Measurements from ENCODE around the gene RFLNA. TPM values are rescaled to one million over a fixed set of nuclear protein-coding genes. Genes with fewer than 3 reads are reported as not detected.

RFLNA gene
- total and polyA plus RNA-seq, 2 experiments from 2014 or later = 3.9 to 20.4 TPM

DNA sequence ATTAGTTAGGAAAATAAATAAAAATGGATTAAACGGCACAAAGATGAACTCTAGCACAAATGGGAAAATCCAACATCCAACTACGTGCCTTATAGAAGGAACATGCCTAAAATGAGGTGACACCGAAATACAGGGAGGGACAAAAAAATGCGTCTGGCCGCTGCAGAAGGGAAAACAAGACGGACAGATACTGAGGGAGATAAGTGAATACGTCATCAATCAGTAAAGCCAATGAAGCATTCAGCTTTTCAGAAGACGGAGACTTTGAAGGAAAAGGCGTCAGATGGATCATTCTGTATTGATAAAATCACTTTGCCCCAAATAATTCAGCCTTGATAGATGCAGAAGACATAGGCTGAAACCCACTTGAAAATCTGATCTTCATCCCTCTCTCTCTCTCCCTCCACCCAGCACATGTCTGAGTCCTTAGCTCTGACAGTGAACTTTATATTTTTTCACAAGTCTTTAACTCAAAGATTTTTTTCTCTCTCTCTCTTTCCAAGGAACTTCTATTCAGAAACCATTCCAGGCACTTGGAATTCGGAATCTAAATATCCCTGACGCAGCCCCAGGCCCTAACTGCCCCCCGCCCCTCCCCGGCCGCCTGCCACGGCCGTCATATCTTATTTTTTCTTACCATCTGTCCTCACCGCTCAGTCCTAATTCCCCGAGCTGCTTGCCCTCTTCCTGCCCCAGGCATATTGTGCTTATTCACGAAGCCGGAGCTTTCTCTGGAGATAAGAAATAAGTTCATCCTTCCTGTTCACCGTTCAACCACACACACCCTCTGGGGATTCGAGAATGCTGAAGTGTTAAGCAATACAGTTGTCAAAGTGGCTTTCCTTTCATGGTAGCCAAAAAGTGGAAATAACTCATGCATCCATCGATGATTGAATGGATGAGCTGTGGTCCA, 35.5 kb upstream of the RFLNA start (continued):
- TF ChIP-seq, protein P1, sequence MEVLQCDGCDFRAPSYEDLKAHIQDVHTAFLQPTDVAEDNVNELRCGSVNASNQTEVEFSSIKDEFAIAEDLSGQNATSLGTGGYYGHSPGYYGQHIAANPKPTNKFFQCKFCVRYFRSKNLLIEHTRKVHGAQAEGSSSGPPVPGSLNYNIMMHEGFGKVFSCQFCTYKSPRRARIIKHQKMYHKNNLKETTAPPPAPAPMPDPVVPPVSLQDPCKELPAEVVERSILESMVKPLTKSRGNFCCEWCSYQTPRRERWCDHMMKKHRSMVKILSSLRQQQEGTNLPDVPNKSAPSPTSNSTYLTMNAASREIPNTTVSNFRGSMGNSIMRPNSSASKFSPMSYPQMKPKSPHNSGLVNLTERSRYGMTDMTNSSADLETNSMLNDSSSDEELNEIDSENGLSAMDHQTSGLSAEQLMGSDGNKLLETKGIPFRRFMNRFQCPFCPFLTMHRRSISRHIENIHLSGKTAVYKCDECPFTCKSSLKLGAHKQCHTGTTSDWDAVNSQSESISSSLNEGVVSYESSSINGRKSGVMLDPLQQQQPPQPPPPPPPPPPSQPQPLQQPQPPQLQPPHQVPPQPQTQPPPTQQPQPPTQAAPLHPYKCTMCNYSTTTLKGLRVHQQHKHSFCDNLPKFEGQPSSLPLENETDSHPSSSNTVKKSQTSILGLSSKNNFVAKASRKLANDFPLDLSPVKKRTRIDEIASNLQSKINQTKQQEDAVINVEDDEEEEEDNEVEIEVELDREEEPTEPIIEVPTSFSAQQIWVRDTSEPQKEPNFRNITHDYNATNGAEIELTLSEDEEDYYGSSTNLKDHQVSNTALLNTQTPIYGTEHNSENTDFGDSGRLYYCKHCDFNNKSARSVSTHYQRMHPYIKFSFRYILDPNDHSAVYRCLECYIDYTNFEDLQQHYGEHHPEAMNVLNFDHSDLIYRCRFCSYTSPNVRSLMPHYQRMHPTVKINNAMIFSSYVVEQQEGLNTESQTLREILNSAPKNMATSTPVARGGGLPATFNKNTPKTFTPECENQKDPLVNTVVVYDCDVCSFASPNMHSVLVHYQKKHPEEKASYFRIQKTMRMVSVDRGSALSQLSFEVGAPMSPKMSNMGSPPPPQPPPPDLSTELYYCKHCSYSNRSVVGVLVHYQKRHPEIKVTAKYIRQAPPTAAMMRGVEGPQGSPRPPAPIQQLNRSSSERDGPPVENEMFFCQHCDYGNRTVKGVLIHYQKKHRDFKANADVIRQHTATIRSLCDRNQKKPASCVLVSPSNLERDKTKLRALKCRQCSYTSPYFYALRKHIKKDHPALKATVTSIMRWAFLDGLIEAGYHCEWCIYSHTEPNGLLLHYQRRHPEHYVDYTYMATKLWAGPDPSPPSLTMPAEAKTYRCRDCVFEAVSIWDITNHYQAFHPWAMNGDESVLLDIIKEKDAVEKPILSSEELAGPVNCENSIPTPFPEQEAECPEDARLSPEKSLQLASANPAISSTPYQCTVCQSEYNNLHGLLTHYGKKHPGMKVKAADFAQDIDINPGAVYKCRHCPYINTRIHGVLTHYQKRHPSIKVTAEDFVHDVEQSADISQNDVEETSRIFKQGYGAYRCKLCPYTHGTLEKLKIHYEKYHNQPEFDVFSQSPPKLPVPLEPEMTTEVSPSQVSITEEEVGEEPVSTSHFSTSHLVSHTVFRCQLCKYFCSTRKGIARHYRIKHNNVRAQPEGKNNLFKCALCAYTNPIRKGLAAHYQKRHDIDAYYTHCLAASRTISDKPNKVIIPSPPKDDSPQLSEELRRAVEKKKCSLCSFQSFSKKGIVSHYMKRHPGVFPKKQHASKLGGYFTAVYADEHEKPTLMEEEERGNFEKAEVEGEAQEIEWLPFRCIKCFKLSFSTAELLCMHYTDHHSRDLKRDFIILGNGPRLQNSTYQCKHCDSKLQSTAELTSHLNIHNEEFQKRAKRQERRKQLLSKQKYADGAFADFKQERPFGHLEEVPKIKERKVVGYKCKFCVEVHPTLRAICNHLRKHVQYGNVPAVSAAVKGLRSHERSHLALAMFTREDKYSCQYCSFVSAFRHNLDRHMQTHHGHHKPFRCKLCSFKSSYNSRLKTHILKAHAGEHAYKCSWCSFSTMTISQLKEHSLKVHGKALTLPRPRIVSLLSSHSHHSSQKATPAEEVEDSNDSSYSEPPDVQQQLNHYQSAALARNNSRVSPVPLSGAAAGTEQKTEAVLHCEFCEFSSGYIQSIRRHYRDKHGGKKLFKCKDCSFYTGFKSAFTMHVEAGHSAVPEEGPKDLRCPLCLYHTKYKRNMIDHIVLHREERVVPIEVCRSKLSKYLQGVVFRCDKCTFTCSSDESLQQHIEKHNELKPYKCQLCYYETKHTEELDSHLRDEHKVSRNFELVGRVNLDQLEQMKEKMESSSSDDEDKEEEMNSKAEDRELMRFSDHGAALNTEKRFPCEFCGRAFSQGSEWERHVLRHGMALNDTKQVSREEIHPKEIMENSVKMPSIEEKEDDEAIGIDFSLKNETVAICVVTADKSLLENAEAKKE (CRISPR knock-in tag; IDR thresholded peaks at IDR 0.05) = no peak
- TF ChIP-seq REST (IDR thresholded peaks at IDR 0.05; ENCODE audit: unreplicated experiment) (no peak), JUNB (IDR thresholded peaks at IDR 0.05; ENCODE audit: unreplicated experiment) (no peak), EZH2 (IDR thresholded peaks at IDR 0.05; ENCODE audit: low read depth, unreplicated experiment) (no peak), POLR2AphosphoS5 (IDR thresholded peaks at IDR 0.05; ENCODE audit: low read depth) (no peak), NANOG (IDR thresholded peaks at IDR 0.05; ENCODE audit: borderline replicate concordance) (no peak), STAT1 (IDR thresholded peaks at IDR 0.05; ENCODE audit: unreplicated experiment) (no peak), ZNF331 (CRISPR knock-in tag; IDR thresholded peaks at IDR 0.05; ENCODE audit: low read depth) (no peak)

Data from GM23338 (cell line).